Activated CD8-positive, alpha-beta memory T cell treated with anti-CD3 and anti-CD28 coated beads, Interleukin-2, amount 10 ng/mL, durations not matched to agents 7 days and 5 days (primary cell): ENCODE data around the gene DIAPH2. TPM values are rescaled to one million over a fixed set of nuclear protein-coding genes. Genes with fewer than 3 reads are reported as not detected.

Source experiments
- ATAC-seq: fragments of 150-1000 bp; cut with Tn5 transposase; one replicate; pipeline ENCODE4 v1.10.0; 2021; ENCODE audit warnings: moderate library complexity
- CTCF ChIA-PET: fragments of 350-600 bp; sonication (Branson Sonifier 250); formaldehyde crosslinking; loops from one replicate; lab custom pipeline; 2021; ENCODE audit warnings: antibody characterized with exemption; lab: Charles Lee
- DNase-seq: peaks from one replicate; pipeline ENCODE4 v3.0.0-alpha.2; 2020
- H3K27ac Mint-ChIP-seq: one replicate; pipeline ENCODE4 v1.8.0; 2021; ENCODE audit warnings: mild to moderate bottlenecking, mixed read lengths
- H3K27me3 Mint-ChIP-seq: one replicate; pipeline ENCODE4 v1.8.0; 2021; ENCODE audit warnings: mixed read lengths
- H3K36me3 Mint-ChIP-seq: one replicate; pipeline ENCODE4 v1.8.0; 2021; ENCODE audit warnings: mild to moderate bottlenecking, mixed read lengths
- H3K4me1 Mint-ChIP-seq: one replicate; pipeline ENCODE4 v1.8.0; 2021; ENCODE audit warnings: mixed read lengths
- H3K4me3 Mint-ChIP-seq: one replicate; pipeline ENCODE4 v1.8.0; 2021; ENCODE audit warnings: mild to moderate bottlenecking, moderate library complexity, mixed read lengths
- H3K9me3 Mint-ChIP-seq: one replicate; pipeline ENCODE4 v1.8.0; 2022; ENCODE audit warnings: low read depth, mixed read lengths
- total RNA-seq, 2 experiments: library from RNA; stranded (reverse); gene quantifications; one replicate each; pipeline ENCODE4 v1.2.3, GENCODE V29; 2021

DIAPH2 gene
- total RNA-seq, 2 experiments from 2014 or later = 7.9 to 14.4 TPM

GRCh38 chrX:96978906-96979305 lies 294.3 kb downstream of the DIAPH2 start:
- CTCF ChIA-PET = no interaction called here

DNA sequence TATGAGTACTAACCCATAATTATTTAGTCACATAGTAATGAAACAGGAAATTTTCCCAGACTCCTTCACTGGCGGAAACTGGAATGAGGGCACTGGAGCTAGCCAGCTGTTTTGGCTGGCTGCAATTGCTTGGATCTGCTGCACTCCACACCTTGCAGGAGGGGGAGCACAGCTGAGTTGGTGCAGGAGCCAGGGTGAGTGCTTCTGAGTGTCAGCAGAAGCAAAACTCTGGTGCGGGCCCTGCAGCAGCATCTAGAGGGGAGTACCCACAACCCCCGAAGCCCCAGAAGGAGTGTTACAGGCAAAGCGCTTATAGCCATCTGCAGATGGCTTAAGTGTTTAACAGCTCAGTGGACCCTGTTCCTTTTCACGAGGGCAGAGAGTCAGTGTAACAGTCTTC lies 295.1 kb downstream of the DIAPH2 start:
- H3K4me1 Mint-ChIP-seq = no peaks in the 10 kb centered on the region
- CTCF ChIA-PET = no interaction called here
- H3K4me3 Mint-ChIP-seq = no peak overlapping the region
- no peak for ATAC-seq
- H3K27ac Mint-ChIP-seq = no peak overlapping the region
- no peaks in the 10 kb centered on the region for H3K9me3 Mint-ChIP-seq
- DNase-seq = no peak
- H3K36me3 Mint-ChIP-seq = no peaks in the 10 kb centered on the region
- H3K27me3 Mint-ChIP-seq = no peaks in the 10 kb centered on the region

More at GRCh38 chrX:96978906-96979305, 294.3 kb downstream of the DIAPH2 start:
- H3K27ac Mint-ChIP-seq = no peak overlapping the region
- ATAC-seq (no peak), DNase-seq (no peak)
- no peaks in the 10 kb centered on the region for H3K9me3 Mint-ChIP-seq
- H3K4me1 Mint-ChIP-seq = no peaks in the 10 kb centered on the region
- no peaks in the 10 kb centered on the region for H3K27me3 Mint-ChIP-seq
- no peak overlapping the region for H3K4me3 Mint-ChIP-seq
- H3K36me3 Mint-ChIP-seq = no peaks in the 10 kb centered on the region

- H3K4me3 Mint-ChIP-seq = no peak overlapping the region
- H3K36me3 Mint-ChIP-seq = no peaks in the 10 kb centered on the region
- no peaks in the 10 kb centered on the region for H3K9me3 Mint-ChIP-seq
- H3K27ac Mint-ChIP-seq = no peak overlapping the region
- H3K27me3 Mint-ChIP-seq = no peaks in the 10 kb centered on the region
- DNase-seq (no peak), ATAC-seq (no peak)
- no peaks in the 10 kb centered on the region for H3K4me1 Mint-ChIP-seq
- CTCF ChIA-PET = no interaction called here
Measured at GRCh38 chrX:96982161-96982560, 297.5 kb downstream of the DIAPH2 start.

DNA sequence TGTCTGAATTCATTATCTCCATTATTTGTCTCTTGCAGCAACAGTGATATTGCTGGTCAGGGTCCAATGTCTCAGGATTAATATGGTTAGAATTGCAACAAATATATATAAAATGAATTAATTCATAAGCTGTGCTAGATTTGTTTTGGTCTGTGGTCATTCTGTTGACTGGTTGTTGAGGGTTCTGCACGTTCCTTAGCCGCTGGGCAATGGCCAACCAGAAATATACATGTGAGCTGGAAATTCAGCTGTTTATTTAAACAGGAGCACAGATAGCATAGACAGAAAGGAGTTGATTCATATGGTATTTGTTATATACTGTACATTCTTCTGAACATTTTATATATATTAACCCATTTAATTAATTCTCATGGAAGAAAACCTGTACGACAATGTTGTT lies 299.9 kb downstream of the DIAPH2 start:
- no peak overlapping the region for H3K4me3 Mint-ChIP-seq
- no peaks in the 10 kb centered on the region for H3K9me3 Mint-ChIP-seq
- H3K4me1 Mint-ChIP-seq = no peaks in the 10 kb centered on the region
- H3K27me3 Mint-ChIP-seq = no peaks in the 10 kb centered on the region
- CTCF ChIA-PET = no interaction called here
- DNase-seq = no peak
- no peak for ATAC-seq
- no peaks in the 10 kb centered on the region for H3K36me3 Mint-ChIP-seq
- no peak overlapping the region for H3K27ac Mint-ChIP-seq

GRCh38 chrX:96985046-96985445 lies 300.4 kb downstream of the DIAPH2 start:
- no peak overlapping the region for H3K4me3 Mint-ChIP-seq
- no peaks in the 10 kb centered on the region for H3K36me3 Mint-ChIP-seq
- H3K4me1 Mint-ChIP-seq = no peaks in the 10 kb centered on the region
- no peak for DNase-seq
- H3K27me3 Mint-ChIP-seq = no peaks in the 10 kb centered on the region
- no peaks in the 10 kb centered on the region for H3K9me3 Mint-ChIP-seq
- H3K27ac Mint-ChIP-seq = no peak overlapping the region
- CTCF ChIA-PET = no interaction called here
- no peak for ATAC-seq

DNA sequence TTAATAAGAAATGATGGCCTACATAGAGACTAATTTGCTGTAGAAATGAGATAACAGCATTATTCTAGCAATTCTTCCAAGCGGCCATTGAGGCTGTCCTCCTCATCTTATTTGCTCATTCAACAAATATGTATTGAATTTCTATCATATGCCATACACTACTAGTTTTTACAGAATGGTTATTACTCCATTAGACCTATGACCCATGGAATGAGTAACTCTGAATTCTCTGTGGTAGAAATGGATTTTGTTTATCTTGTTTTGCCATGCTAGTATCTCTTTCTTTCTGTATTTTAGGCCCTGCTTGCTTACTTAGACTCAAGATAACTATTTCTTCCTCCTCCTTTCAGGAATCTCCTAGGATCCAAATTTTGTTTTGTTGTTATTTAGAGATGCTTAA lies 302.6 kb downstream of the DIAPH2 start:
- no peaks in the 10 kb centered on the region for H3K4me1 Mint-ChIP-seq
- H3K9me3 Mint-ChIP-seq = no peaks in the 10 kb centered on the region
- no peaks in the 10 kb centered on the region for H3K27me3 Mint-ChIP-seq
- CTCF ChIA-PET = no interaction called here
- no peaks in the 10 kb centered on the region for H3K36me3 Mint-ChIP-seq
- ATAC-seq (no peak), DNase-seq (no peak)
- no peak overlapping the region for H3K4me3 Mint-ChIP-seq
- no peak overlapping the region for H3K27ac Mint-ChIP-seq

GRCh38 chrX:96989830-96990571 lies 305.4 kb downstream of the DIAPH2 start:
- H3K36me3 Mint-ChIP-seq = peaks cover 1% of the 10 kb centered on the region
- CTCF ChIA-PET = no interaction called here
- no peak for ATAC-seq

DNA sequence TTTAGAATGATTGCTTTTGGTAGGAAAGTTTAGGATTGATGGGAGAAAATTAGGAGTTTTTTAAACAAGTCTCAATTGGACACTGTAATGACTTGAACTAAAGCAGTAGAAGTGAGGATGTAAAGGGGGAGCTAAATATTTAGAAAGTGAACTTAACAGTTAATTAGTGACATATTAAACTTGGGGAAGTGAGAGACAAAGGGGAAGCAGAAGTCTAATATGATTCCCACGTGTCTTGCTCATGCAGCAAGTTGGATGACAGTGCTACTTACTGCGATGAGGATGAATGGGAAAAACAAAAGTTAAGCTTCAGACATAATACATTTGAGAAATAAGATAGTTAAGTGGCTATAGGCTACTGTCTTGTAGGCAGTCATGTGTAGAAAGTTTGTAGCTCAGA lies 309.5 kb downstream of the DIAPH2 start:
- peaks cover 1% of the 10 kb centered on the region for H3K36me3 Mint-ChIP-seq
- CTCF ChIA-PET = no interaction called here
- H3K4me1 Mint-ChIP-seq = no peaks in the 10 kb centered on the region
- ATAC-seq (no peak), DNase-seq (no peak)
- no peaks in the 10 kb centered on the region for H3K9me3 Mint-ChIP-seq
- no peak overlapping the region for H3K27ac Mint-ChIP-seq
- H3K4me3 Mint-ChIP-seq = no peak overlapping the region
- no peaks in the 10 kb centered on the region for H3K27me3 Mint-ChIP-seq

More at GRCh38 chrX:96989830-96990571, 305.4 kb downstream of the DIAPH2 start:
- Mint-ChIP-seq H3K27ac (no peak overlapping the region), H3K27me3 (no peaks in the 10 kb centered on the region), H3K9me3 (no peaks in the 10 kb centered on the region), H3K4me3 (no peak overlapping the region), H3K4me1 (no peaks in the 10 kb centered on the region)
- DNase-seq = no peak

DNA sequence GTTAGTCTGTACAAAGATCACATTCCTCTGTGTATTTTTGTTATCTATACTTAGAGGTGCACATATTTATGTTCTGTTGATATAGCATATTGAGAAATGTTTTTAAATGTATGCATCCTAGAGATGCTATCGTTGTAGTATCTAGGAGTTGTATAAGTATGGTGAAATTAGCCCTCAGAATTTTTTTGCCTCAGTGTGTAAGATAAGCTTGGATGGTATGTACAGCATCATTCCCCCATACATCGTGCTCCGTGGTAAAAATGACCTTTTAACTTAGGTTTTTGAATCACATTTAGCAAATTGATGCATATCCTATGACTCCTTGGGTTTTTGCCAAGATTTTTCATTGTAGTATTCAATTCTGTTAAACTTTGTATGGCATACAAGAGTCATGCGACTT lies 312.6 kb downstream of the DIAPH2 start:
- H3K27me3 Mint-ChIP-seq = no peaks in the 10 kb centered on the region
- DNase-seq (no peak), ATAC-seq (no peak)
- H3K4me1 Mint-ChIP-seq = no peaks in the 10 kb centered on the region
- H3K4me3 Mint-ChIP-seq = no peak overlapping the region
- peaks cover 3% of the 10 kb centered on the region for H3K36me3 Mint-ChIP-seq
- peaks cover 2% of the 10 kb centered on the region for H3K9me3 Mint-ChIP-seq
- CTCF ChIA-PET = no interaction called here
- H3K27ac Mint-ChIP-seq = no peak overlapping the region

DNA sequence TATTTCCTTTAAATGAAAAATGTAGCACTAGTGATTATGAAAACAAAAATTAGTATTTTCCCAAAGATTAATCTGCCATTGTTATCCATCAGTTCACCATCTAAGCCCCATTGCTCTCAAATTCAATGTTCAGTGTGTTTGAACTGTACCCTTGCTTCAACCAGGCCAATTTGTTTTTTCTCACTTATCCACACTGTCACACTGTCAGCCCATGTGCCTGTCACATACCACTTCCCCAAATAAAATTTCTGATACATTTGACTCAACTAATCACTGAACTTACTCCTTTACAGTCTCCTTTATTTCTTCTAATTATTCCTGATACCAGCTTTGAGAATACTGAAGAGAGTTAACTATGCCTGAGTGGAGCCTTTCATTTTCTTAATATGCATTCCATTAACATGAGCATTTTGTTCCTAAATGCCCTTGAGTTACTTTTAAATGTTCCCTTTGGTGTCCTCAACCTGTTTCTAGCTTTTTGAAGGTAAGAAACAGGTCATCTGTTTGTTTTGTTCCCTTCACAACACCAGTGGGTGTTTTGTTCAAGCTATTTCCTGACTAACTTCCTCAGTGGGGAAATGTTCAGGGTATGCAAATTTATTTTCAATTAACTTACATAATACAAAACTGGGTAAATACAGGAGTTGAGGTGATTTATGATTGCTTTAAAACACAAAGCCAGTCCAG lies 316.2 kb downstream of the DIAPH2 start:
- Mint-ChIP-seq H3K4me1 (no peaks in the 10 kb centered on the region), H3K36me3 (peaks cover 2% of the 10 kb centered on the region), H3K4me3 (no peak overlapping the region), H3K27ac (no peak overlapping the region), H3K27me3 (no peaks in the 10 kb centered on the region), H3K9me3 (peaks cover 2% of the 10 kb centered on the region)
- DNase-seq (no peak), ATAC-seq (no peak)
- CTCF ChIA-PET = no interaction called here

DNA sequence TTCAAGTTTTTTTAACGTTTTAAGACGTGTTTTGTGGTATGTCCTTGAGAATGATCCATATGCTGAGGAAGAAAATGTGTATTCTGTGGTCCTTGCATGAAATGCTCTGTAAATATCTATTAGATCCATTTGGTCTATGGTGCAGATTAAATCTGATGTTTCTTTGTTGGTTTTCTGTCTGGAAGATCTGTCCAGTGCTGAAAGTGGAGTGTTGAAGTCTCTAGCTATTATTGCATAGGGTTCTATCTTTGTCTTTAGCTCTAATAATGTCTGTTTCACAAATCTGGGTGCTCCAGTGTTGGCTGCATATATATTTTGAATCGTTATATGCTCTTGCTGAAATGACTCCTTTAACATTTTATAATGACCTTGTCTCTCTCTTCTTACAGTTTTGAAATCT lies 321.5 kb downstream of the DIAPH2 start:
- no peaks in the 10 kb centered on the region for H3K36me3 Mint-ChIP-seq
- CTCF ChIA-PET = no interaction called here
- no peak overlapping the region for H3K4me3 Mint-ChIP-seq
- H3K4me1 Mint-ChIP-seq = no peaks in the 10 kb centered on the region
- H3K9me3 Mint-ChIP-seq = no peaks in the 10 kb centered on the region
- DNase-seq (no peak), ATAC-seq (no peak)
- H3K27me3 Mint-ChIP-seq = no peaks in the 10 kb centered on the region
- no peak overlapping the region for H3K27ac Mint-ChIP-seq

DNA sequence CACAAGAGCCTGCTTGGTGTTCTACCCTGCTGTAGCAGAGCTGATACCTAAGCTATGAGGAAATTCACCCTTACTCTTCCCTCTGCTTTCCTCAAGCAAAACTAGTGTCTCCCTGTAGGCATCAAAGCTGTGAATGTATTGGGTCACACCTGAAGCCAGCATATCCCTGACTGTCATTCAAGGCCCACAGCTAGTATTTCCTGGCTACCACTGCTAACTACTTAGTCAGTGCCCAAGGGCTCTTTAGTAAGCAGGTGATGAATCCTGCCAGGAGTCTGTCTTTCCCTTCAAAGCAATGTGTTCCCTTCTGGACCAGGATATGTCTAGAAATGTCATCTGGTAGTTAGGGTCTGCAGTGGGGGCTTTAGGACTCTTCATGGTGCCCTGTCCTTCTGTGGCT lies 324.7 kb downstream of the DIAPH2 start:
- DNase-seq (no peak), ATAC-seq (no peak)
- Mint-ChIP-seq H3K9me3 (no peaks in the 10 kb centered on the region), H3K36me3 (no peaks in the 10 kb centered on the region), H3K27me3 (no peaks in the 10 kb centered on the region), H3K4me1 (no peaks in the 10 kb centered on the region), H3K27ac (no peak overlapping the region), H3K4me3 (no peak overlapping the region)
- CTCF ChIA-PET = no interaction called here

GRCh38 chrX:97011540-97011939 lies 326.9 kb downstream of the DIAPH2 start:
- DNase-seq = no peak
- Mint-ChIP-seq H3K27me3 (no peaks in the 10 kb centered on the region), H3K9me3 (no peaks in the 10 kb centered on the region), H3K36me3 (no peaks in the 10 kb centered on the region), H3K4me3 (no peak overlapping the region), H3K4me1 (no peaks in the 10 kb centered on the region), H3K27ac (no peak overlapping the region)
- CTCF ChIA-PET = no interaction called here
- ATAC-seq = no peak

- ATAC-seq (no peak), DNase-seq (no peak)
- H3K27ac Mint-ChIP-seq = no peak overlapping the region
- H3K36me3 Mint-ChIP-seq = no peaks in the 10 kb centered on the region
- H3K4me3 Mint-ChIP-seq = no peak overlapping the region
- CTCF ChIA-PET = no interaction called here
- H3K27me3 Mint-ChIP-seq = no peaks in the 10 kb centered on the region
- no peaks in the 10 kb centered on the region for H3K4me1 Mint-ChIP-seq
- H3K9me3 Mint-ChIP-seq = no peaks in the 10 kb centered on the region
Measured at GRCh38 chrX:97016106-97016505, 331.5 kb downstream of the DIAPH2 start.
